Embryonic facial prominence (tissue), 1 donor: ENCODE data around the gene TFCP2L1.

Experiments
- DNase-seq: peaks from one replicate; pipeline ENCODE4 v3.0.0-alpha.2; 2016; ENCODE audit errors: extremely low spot score

The TFCP2L1 gene

DNA sequence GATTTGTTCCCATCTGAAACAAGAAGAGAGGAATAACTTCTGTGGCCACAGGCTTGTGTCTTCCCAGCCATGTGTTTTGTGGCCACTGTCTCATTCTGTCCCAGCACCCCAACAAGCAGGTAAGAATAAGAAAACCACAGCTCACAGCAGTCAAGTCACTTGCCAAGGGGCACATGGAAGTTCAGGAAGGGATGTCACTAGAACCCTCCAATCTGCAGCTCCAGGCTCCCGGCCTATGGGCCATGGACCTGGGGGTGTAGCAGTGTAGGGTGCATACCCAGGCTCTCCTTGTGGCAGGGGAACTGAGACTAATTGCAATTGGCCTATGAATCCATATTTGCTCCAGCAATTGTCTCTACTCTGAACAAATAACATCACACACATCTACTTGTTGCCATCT is 112.5 kb downstream of the TFCP2L1 start:
- no peak for DNase-seq

DNA sequence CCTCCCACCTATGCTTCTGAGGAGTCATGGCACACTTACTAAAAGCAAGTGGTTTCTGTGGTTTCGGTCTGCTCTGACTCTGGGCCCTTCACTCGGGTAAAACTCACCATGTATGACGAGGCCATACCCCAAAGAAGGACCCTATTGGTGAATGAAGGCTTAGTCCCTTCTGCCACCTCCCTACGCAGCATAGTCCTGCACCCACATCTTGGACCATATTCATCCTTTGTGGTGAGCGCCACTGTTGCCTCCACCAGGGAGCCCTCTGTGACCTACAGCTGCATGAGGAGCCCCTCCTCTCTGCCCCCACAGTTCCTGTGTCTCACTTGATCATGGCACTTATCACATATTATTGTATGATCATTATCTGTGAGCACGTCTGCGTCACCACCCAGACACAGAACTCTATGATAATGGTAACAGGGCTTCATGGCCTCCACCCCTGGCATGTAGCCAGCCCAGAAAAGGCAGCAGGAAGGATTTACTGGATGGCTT is 113.3 kb downstream of the TFCP2L1 start:
- no peak for DNase-seq

DNA sequence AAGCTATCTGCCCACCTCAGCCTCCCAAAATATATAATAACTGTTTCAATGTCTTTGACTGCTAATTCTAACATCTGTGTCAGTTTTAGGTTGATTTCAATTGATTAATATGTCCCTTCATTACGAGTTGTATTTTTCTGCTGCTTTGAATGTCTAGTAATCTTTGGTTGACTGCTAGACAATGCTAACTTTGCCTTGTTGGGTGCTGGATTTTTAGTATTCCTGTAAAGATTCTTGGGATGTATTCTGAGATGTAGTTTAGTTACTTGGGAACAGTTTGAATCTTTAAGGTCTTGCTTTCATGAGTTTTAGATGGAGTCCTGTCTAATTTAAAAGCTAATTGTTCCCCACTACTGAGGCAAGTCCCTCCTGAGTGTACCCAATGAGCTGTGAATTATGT is 114.4 kb downstream of the TFCP2L1 start:
- no peak for DNase-seq

DNA sequence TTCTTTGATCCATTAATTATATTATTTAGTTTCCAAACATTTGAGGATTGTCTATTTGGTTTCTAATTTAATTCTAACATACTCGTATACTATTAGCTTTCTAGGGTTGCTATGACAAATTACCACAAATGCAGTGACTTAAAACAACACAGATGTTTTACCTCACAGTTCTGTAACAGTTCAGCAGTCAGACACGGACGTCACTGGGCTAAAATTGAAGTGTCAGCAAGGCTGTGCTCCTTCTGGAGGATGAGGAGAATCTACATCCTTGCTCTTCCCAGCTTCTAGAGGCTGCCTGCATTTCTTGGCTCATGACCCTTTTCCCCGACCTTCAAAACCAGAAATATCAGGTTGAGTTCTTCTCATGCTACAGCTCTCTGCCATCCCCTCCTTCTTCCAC is 117.6 kb downstream of the TFCP2L1 start:
- DNase-seq: no peak
